Activated T-cell treated with anti-CD3 and anti-CD28 coated beads for 24 hours (primary cell): ENCODE measurements around the gene FOXK2.
A peak's percentile ranks its signal among the peaks of the same experiment; 100 is the strongest.

Experiments used
- DNase-seq: peaks from one replicate; pipeline ENCODE4 v3.0.0-alpha.2; 2020; ENCODE audit warnings: low read depth

The FOXK2 gene

DNA sequence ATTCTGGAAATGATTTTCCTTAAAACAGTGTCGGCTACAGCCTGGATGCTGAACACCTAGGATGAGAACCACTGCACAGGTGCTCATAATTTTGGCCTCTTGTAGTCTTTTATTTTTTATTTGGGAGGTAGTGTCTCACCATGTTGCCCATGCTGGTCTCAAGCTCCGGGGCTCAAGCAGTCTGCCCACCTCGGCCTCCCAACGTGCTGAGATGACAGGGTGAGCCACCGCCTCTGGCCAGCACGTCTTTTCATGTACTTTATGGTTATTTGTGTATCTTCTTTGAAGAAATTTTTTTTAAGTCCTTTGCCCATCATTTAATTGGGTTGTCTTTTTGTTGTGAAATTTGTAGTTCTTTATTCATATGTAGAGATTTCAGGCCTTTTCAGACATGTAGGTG, 70.7 kb downstream of the FOXK2 start:
- no peak for DNase-seq

- DNase-seq: no peak
These were observed 71.5 kb downstream of the FOXK2 start for GRCh38 chr17:82590881-82591539.

- no peak for DNase-seq
These were observed 72.8 kb downstream of the FOXK2 start for GRCh38 chr17:82592289-82592766.

DNA sequence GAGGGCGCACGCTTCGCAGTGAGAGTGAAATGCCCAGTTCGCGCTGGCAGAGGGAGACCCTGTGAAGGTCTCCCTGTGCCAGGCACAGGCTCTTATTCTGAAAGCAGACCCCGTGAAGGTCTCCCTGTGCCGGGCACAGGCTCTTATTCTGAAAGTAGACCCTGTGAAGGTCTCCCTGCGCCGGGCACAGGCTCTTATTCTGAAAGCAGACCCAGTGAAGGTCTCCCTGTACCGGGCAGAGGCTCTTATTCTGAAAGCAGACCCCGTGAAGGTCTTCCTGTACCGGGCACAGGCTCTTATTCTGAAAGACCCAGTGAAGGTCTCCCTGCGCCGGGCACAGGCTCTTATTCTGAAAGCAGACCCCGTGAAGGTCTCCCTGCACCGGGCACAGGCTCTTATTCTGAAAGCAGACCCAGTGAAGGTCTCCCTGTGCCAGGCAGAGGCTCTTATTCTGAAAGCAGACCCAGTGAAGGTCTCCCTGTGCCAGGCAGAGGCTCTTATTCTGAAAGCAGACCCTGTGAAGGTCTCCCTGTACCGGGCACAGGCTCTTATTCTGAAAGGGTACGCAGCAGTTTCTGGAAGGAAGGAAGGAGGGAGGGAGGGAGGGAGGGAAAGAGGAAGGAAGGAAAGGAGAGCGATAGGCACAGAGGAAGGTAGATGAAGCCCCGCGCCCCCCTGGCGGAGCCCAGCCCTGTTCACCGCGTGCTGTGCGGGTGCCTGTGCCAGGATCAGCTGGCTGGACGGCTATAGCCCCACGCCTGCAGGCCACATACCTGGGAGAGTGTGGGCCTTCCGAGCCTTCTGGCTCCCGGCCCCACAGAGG, 73.4 kb downstream of the FOXK2 start:
- DNase-seq: peak; percentile 52

DNA sequence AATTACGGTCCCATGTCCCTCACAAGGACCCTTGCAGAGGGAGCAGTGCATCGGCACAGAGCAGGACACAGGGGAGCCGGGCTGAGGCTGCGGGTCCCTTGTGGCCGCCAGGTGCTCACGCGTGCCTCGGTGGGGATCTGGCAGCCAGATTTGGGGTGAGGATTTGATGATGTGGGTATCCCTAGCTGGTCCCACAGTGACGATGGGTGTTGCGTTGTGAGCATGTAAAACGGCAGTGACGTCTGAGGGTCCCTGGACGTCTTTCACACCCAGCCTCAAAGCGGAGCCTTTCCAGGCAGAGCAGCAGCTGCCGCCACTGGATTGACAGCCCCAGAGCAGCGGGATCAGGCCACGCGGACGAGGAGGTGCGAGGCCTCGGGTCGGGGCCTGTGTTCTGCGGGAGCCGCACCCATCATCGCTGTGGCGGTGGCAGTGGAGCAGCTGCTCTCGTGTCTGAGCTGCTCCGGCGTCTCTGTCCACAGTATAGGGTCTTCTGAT, 74.1 kb downstream of the FOXK2 start:
- no peak for DNase-seq

- DNase-seq: no peak
These were observed 75.0 kb downstream of the FOXK2 start for GRCh38 chr17:82594571-82594970.

GRCh38 chr17:82595893-82596292, 76.4 kb downstream of the FOXK2 start:
- DNase-seq: no peak

- DNase-seq: no peak
These were observed 76.8 kb downstream of the FOXK2 start for GRCh38 chr17:82596296-82596695.

DNA sequence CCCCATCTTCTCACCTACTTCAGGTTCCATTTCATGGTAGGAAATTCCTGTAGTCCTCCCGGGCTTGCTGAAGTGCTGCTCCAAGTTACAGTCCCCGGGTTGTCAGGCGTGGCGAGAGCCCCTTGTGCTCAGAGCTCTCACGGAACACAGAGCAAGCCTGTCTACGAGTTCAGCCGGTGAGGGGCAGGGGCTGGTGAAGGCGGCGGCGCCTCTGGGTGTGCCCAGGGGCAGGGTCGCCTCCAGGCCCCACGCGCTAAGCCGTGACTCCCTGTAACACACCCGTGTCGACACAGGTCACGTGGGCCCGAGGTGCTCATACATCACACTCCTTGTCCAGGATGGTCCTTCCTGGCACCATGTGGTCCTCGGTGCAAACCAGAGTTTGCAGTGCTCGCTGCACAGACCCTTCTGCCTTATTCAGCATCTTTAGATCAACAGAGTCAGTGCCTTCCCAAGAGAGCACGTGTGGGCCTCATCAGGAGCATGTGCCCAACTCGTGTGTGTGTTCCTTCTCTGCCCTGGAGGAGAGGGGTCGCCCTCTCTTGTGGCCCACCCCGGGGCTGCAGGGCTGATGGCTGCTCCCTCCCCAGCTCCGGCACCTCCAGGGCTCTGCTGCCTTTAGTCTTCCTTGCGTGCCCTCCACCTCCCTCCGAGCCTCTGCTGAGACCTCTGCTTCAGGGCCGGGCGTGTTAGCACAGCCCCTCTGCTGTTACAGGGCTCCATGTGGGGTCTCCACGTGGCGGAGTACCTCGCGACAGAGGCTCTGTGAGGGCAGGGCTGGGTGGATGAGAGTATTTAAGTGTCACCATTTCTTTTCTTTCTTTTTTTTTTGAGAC, 77.5 kb downstream of the FOXK2 start:
- no peak for DNase-seq

GRCh38 chr17:82598256-82599119, 79.0 kb downstream of the FOXK2 start:
- no peak for DNase-seq

GRCh38 chr17:82599674-82600661, 80.4 kb downstream of the FOXK2 start:
- DNase-seq: no peak

DNA sequence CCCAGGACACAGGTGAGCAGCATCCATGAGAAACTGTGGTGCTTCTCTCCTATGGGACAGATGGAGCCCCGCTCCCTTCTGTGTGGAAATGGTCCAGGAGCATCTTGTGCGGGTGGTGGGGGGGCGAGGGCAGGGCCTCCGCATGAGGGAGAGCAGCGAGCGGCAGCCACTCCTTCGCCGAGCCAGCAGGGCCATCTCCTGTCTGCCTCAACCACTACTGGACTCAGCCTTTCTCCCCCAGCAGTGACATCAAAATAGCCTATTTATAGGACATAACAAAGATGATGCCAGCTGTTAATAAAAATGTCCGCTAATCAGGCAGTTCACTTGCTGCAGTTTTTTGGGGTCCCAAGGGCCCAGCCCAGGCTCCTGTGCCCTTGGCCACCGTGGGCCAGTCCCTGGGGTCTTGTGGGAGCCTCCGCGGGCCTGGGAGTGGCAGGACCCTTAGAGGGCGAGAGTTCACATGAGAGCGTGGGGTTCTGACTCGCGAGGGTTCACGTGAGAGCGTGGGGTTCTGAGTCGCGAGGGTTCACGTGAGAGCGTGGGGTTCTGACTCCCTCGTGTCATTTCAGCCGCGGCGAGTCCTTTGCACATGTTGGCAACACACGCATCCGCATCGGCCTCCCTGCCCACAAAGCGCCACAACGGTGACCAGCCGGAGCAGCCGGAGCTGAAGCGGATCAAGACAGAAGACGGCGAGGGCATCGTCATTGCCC, 81.4 kb downstream of the FOXK2 start:
- no peak for DNase-seq

- DNase-seq: no peak
These were observed 82.0 kb downstream of the FOXK2 start for GRCh38 chr17:82601447-82602000.

- DNase-seq: no peak
These were observed 83.0 kb downstream of the FOXK2 start for GRCh38 chr17:82602487-82602886.

DNA sequence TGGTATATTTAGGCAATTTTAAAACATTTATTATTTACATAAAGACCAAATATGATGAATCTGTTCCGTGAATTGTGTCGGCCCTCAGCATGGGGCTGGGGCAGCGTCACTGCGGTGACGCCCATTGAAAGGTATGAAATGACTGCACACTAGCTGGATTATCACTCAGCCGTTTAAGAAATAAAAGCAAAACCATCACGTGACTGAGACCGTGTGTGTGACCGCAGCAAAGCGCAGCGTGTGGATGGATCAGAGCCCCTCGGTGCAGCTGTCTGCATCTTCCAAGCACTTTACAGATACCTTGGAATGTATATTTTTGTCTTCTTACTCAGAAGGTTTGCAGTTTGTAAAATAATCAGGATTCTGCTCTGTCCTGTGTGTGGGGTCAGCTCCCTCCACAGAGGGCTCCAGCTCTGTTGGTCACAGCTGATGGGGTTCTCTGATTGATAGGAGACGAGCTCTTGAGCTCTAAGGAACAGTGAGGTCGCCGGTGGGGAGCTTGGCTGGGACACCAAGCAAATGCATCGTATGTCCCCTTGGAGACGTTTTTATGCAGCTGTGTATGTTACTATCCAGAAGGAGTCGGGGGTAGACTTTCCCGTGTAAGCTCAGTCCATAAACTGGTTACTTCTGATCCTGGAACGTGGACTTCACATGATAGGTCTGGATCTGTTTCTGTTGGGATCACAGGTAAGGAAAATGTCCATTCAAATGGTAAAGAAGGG, 83.6 kb downstream of the FOXK2 start:
- no peak for DNase-seq

GRCh38 chr17:82603981-82604448, 84.5 kb downstream of the FOXK2 start:
- DNase-seq: no peak

GRCh38 chr17:82604532-82604931, 85.0 kb downstream of the FOXK2 start:
- no peak for DNase-seq

GRCh38 chr17:82605939-82606600, 86.5 kb downstream of the FOXK2 start:
- DNase-seq: no peak
